ENCODE results near the gene DMAC1. TPM values are rescaled to one million over a fixed set of nuclear protein-coding genes. Genes with fewer than 3 reads are reported as not detected.

DMAC1 gene
- total and polyA plus RNA-seq, 3 donors from 2014 or later, result 17.2 to 47.9 (median 17.5) TPM

DNA sequence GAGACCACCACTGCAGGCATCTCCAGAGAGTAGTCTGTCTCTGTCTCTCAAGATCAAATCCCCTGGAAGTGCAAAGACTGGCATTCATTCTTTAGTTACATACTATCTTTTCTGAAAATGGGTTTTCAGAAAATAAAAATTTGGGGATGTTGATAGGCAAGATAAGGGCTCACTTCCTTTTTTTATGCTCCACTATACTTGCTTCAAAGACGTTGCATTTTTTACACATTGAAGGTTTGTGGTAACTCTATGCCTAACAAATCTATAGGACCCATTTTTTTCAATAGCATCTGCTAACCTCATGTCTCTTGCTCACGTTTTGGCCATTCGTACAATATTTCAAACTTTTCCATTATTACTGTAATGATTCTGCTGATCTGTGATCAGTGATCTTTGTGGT is 37.0 kb downstream of the DMAC1 start:
- 75 to 84% methylated on average over 3 of the region's 3 CpGs for WGBS, 2 donors
- Histone ChIP-seq H3K4me1 (no peaks in the 10 kb centered on the region), H3K9me3 (no peaks in the 10 kb centered on the region), H3K36me3 (ENCODE audit: low read depth, missing control alignments) (no peaks in the 10 kb centered on the region), H3K27me3 (no peaks in the 10 kb centered on the region), H3K27ac (no peak overlapping the region), H3K4me3 (no peak overlapping the region)
- TF ChIP-seq, protein P1, sequence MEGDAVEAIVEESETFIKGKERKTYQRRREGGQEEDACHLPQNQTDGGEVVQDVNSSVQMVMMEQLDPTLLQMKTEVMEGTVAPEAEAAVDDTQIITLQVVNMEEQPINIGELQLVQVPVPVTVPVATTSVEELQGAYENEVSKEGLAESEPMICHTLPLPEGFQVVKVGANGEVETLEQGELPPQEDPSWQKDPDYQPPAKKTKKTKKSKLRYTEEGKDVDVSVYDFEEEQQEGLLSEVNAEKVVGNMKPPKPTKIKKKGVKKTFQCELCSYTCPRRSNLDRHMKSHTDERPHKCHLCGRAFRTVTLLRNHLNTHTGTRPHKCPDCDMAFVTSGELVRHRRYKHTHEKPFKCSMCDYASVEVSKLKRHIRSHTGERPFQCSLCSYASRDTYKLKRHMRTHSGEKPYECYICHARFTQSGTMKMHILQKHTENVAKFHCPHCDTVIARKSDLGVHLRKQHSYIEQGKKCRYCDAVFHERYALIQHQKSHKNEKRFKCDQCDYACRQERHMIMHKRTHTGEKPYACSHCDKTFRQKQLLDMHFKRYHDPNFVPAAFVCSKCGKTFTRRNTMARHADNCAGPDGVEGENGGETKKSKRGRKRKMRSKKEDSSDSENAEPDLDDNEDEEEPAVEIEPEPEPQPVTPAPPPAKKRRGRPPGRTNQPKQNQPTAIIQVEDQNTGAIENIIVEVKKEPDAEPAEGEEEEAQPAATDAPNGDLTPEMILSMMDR (IDR thresholded peaks at IDR 0.05), result no peak
- TF ChIP-seq POLR2A (IDR thresholded peaks at IDR 0.05), result no peak
- intact Hi-C loops (cut with DNase I; ENCODE audit: low total_unique reads), result no loop called here
- no peak for DNase-seq

DNA sequence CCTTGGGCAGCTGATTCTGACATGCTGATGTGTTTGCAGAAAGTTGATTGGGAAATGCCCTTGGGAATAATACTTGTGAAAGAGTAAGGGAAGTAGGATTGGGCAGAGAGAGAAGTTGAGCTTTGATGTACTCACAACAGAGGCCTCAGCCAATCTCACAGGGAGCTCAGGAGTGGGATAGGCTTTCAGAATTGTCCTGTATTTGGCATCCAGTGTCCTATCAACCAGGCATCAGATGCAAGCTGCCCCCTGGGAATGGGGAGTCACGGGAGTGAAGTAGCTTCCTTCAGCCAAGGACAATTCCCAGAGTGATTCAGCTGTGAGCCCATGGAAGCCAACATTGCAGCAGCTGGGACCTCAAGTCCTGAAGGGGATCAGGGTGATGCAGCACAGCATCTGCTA is 39.6 kb downstream of the DMAC1 start:
- no peaks in the 10 kb centered on the region for H3K4me1 ChIP-seq
- 74 to 75% methylated on average over 1 of the region's 1 CpG for WGBS, 2 donors
- H3K36me3 ChIP-seq (ENCODE audit: low read depth, missing control alignments), result no peaks in the 10 kb centered on the region
- H3K27me3 ChIP-seq, result no peaks in the 10 kb centered on the region
- H3K4me3 ChIP-seq, result no peak overlapping the region
- DNase-seq, result no peak
- TF ChIP-seq, protein P1 (IDR thresholded peaks at IDR 0.05), result no peak
- no peak for TF ChIP-seq POLR2A (IDR thresholded peaks at IDR 0.05)
- intact Hi-C loops (cut with DNase I; ENCODE audit: low total_unique reads), result no loop called here
- H3K9me3 ChIP-seq, result no peaks in the 10 kb centered on the region
- H3K27ac ChIP-seq, result no peak overlapping the region

DNA sequence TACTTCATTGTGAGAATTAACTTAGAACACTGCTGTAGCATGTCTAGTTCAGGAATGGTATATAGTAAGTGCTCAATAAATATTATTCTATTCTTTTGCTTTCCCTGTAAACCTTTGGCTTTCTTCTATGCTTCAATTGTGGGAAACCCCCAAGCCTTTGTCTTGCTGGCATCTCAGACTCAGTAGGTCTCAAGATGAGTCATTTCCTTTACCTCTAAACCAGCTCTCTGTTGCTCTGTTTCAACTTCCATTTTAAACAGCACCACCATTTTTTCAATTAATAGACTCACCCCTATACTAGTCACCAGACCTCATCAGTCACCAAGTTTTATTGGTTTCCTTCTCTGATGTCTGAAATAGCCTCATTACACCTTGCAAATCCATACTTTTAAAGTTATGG is 43.5 kb downstream of the DMAC1 start:
- intact Hi-C loops (cut with DNase I; ENCODE audit: low total_unique reads), result no loop called here

DNA sequence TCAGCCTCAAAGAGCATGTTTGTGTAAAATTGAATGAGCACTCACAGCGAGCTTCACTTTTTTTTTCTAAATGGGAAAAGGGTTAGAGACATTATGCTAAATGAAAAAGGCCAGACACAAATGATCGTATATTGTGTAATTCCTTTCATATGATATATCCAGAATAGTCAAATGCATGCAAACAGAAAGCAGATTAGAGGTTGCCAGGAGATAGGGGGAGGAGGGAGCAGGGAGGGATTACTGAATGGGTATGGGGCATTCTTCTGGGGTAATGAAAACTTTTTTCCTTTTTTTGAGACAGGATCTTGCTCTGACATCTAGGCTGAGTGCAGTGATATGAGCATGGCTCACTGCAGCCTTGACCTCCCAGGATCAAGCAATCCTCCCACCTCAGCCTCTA is 47.1 kb downstream of the DMAC1 start:
- H3K27ac ChIP-seq, result no peak overlapping the region
- DNase-seq, result no peak
- no peak overlapping the region for H3K4me3 ChIP-seq
- H3K27me3 ChIP-seq, result no peaks in the 10 kb centered on the region
- no peaks in the 10 kb centered on the region for H3K9me3 ChIP-seq
- H3K36me3 ChIP-seq (ENCODE audit: low read depth, missing control alignments), result no peaks in the 10 kb centered on the region
- no peaks in the 10 kb centered on the region for H3K4me1 ChIP-seq
- intact Hi-C loops (cut with DNase I; ENCODE audit: low total_unique reads), result no loop called here
- TF ChIP-seq, protein P1 (IDR thresholded peaks at IDR 0.05), result no peak
- no peak for TF ChIP-seq POLR2A (IDR thresholded peaks at IDR 0.05)
- 86 to 87% methylated on average over 2 of the region's 2 CpGs for WGBS, 2 donors

More for the DNA sequence above, 43.5 kb downstream of the DMAC1 start:
- TF ChIP-seq, protein P1 (IDR thresholded peaks at IDR 0.05), result no peak
- TF ChIP-seq POLR2A (IDR thresholded peaks at IDR 0.05), result no peak
- Histone ChIP-seq H3K4me1 (no peaks in the 10 kb centered on the region), H3K27me3 (no peaks in the 10 kb centered on the region), H3K36me3 (ENCODE audit: low read depth, missing control alignments) (no peaks in the 10 kb centered on the region), H3K27ac (no peak overlapping the region), H3K9me3 (no peaks in the 10 kb centered on the region), H3K4me3 (no peak overlapping the region)
- DNase-seq, result no peak
